Fibroblast of lung (primary cell): ENCODE data around the gene CAMKK1. TPM values are rescaled to one million over a fixed set of nuclear protein-coding genes. Genes with fewer than 3 reads are reported as not detected.

Experiments used
- DNase-seq, 2 donors: peaks; one replicate each; pipeline versions ENCODE4 v3.0.0 to v3.0.0-alpha.2; 2010; ENCODE audit warnings: low read depth in 2 of 2
- H2AFZ ChIP-seq: 2 replicates; pipeline ENCODE4 v1.5.1; 2012; ENCODE audit warnings: low read length, control low read depth, inconsistent platforms
- H3K27ac ChIP-seq: 2 replicates; pipeline ENCODE4 v1.5.1; 2011; ENCODE audit warnings: low read length, control low read depth; ENCODE audit not compliant: insufficient read depth
- H3K27me3 ChIP-seq: 2 replicates; pipeline ENCODE4 v1.5.1; 2011; ENCODE audit warnings: mild to moderate bottlenecking, low read length; ENCODE audit not compliant: control insufficient read depth, insufficient read depth
- H3K36me3 ChIP-seq: 2 replicates; pipeline ENCODE4 v1.5.1; 2011; ENCODE audit warnings: low read length; ENCODE audit not compliant: control insufficient read depth, insufficient read depth
- H3K4me1 ChIP-seq: 2 replicates; pipeline ENCODE4 v1.5.1; 2011; ENCODE audit warnings: low read length; ENCODE audit not compliant: control insufficient read depth, insufficient read depth; ENCODE audit errors: extremely low read depth
- H3K4me2 ChIP-seq: 2 replicates; pipeline ENCODE4 v1.5.1; 2011; ENCODE audit warnings: low read length, control low read depth; ENCODE audit not compliant: insufficient read depth; ENCODE audit errors: extremely low read depth
- H3K4me3 ChIP-seq, 4 experiments: fragments of 200-600 bp in 1 of 4; sonication (generic) in 1 of 4; replicated peaks in 1 of 4; 2 replicates each; pipeline ENCODE4 v1.5.1; 2011 to 2016; ENCODE audit warnings: low read length in 4 of 4, low read depth in 3 of 4, mild to moderate bottlenecking in 3 of 4, control low read depth in 2 of 4, inconsistent platforms in 1 of 4, mixed read lengths in 1 of 4; ENCODE audit not compliant: insufficient read depth in 1 of 4; ENCODE audit errors: control extremely low read depth in 1 of 4
- H3K79me2 ChIP-seq: 2 replicates; pipeline ENCODE4 v1.5.1; 2012; ENCODE audit warnings: mild to moderate bottlenecking, low read length, inconsistent platforms; ENCODE audit not compliant: control insufficient read depth, insufficient read depth
- H3K9ac ChIP-seq: 2 replicates; pipeline ENCODE4 v1.5.1; 2011; ENCODE audit warnings: mild to moderate bottlenecking, low read length, control low read depth; ENCODE audit not compliant: insufficient read depth
- H3K9me3 ChIP-seq: 2 replicates; pipeline ENCODE4 v1.5.1; 2012; ENCODE audit warnings: low read depth, low read length; ENCODE audit not compliant: control insufficient read depth, insufficient read depth
- H4K20me1 ChIP-seq: 2 replicates; pipeline ENCODE4 v1.5.1; 2011; ENCODE audit warnings: low read length; ENCODE audit not compliant: control insufficient read depth, insufficient read depth; ENCODE audit errors: extremely low read depth
- EZH2 ChIP-seq: IDR thresholded peaks from 2 replicates; pipeline ENCODE4 v1.5.1; 2012; ENCODE audit warnings: low read length, control low read depth, mild to moderate bottlenecking; ENCODE audit errors: missing control alignments
- polyA plus RNA-seq, 2 donors: library from polyadenylated mRNA; depleted of rRNA in 1 of 2; stranded (reverse) in 1 of 2; unstranded in 1 of 2; fragments of >200 nt; gene quantifications; 2 replicates each; pipeline ENCODE4 v1.2.1, GENCODE V29; 2011 to 2012; ENCODE audit warnings: missing spikeins in 1 of 2
- total RNA-seq: library from RNA; depleted of rRNA; stranded (reverse); fragments of >200 nt; gene quantifications from 2 replicates; pipeline ENCODE4 v1.2.1, GENCODE V29; 2014
- TF ChIP-seq, protein P1 (sequence below), 2 donors: IDR thresholded peaks in 1 of 2; conservative IDR thresholded peaks in 1 of 2; 1 replicate in 1 of 2; 2 replicates in 1 of 2; pipeline ENCODE4 v1.5.1; 2011 to 2012; ENCODE audit warnings: low read length in 2 of 2, control low read depth in 1 of 2, inconsistent platforms in 1 of 2, low read depth in 1 of 2, mild to moderate bottlenecking in 1 of 2

The CAMKK1 gene
- total and polyA plus RNA-seq, 2 donors (not counting 1 experiment from before 2014, with no cell fraction given): 0.41 to 2.5 TPM

DNA sequence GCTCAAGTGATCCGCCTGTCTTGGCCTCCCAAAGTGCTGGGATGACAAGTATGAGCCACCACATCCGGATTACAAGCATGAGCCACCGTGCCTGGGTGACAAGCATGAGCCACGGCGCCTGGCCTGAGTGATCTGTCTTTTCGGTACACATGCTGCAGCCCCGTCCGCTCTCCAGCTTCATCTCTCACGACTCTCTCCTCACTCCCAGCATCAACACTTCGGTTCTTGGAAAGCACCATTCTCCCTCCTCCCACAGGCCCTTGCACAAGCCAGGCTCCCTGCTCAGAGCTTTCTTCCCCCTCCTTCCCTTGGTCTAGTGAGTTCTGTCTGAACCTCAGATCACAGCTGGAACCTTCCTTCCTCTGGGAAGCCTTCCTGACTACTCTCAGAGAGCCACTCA lies 40.3 kb downstream of the CAMKK1 start:
- no peak overlapping the region for H3K27ac ChIP-seq
- H3K4me2 ChIP-seq: no peak overlapping the region
- H3K4me3 ChIP-seq: no peak overlapping the region
- H3K79me2 ChIP-seq: no peaks in the 10 kb centered on the region
- TF ChIP-seq, protein P1, sequence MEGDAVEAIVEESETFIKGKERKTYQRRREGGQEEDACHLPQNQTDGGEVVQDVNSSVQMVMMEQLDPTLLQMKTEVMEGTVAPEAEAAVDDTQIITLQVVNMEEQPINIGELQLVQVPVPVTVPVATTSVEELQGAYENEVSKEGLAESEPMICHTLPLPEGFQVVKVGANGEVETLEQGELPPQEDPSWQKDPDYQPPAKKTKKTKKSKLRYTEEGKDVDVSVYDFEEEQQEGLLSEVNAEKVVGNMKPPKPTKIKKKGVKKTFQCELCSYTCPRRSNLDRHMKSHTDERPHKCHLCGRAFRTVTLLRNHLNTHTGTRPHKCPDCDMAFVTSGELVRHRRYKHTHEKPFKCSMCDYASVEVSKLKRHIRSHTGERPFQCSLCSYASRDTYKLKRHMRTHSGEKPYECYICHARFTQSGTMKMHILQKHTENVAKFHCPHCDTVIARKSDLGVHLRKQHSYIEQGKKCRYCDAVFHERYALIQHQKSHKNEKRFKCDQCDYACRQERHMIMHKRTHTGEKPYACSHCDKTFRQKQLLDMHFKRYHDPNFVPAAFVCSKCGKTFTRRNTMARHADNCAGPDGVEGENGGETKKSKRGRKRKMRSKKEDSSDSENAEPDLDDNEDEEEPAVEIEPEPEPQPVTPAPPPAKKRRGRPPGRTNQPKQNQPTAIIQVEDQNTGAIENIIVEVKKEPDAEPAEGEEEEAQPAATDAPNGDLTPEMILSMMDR (conservative IDR thresholded peaks at IDR 0.05 in 1 of 2, IDR thresholded peaks at IDR 0.05 in 1 of 2; ENCODE audit: low read depth in 1 of 2, low read length in 2 of 2): no peak
- TF ChIP-seq EZH2: no peak
- H2AFZ ChIP-seq: no peak overlapping the region
- no peaks in the 10 kb centered on the region for H3K9me3 ChIP-seq
- H3K9ac ChIP-seq: no peak overlapping the region
- no peaks in the 10 kb centered on the region for H4K20me1 ChIP-seq
- H3K4me1 ChIP-seq: no peaks in the 10 kb centered on the region
- no peak for DNase-seq
- H3K36me3 ChIP-seq: no peaks in the 10 kb centered on the region
- peaks cover 6% of the 10 kb centered on the region for H3K27me3 ChIP-seq

DNA sequence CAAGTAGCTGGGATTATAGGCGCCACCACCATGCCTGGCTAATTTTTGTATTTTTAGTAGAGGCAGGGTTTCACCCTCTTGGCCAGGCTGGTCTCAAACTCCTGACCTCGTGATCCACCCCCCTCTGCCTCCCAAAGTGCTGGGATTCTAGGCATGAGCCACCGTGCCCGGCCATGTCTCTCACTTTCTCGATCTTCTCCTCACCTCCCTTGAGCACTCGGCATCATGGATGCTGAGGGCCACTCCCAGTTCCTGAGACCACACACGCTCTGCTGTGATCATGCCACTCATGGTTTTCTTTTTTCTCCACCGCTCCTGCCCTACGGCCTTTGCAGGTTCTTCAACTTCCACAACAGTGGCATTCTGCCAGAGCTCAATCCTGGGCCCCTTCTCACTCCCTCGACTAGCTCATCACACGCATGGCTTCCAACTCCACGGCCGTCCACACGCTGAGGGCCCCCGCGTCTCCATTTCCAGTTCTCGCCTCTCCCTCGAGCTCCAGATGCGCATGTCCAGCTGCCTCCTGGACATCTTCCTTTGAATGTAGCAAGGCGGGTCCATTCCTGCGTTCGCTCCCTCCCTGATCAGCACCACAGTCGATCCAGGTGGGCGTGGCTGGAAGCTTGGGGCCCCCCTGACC lies 41.3 kb downstream of the CAMKK1 start:
- Histone ChIP-seq H3K36me3 (no peaks in the 10 kb centered on the region), H4K20me1 (no peaks in the 10 kb centered on the region), H3K4me1 (no peaks in the 10 kb centered on the region), H3K4me3 (no peak overlapping the region), H3K9me3 (no peaks in the 10 kb centered on the region), H3K27me3 (peaks cover 6% of the 10 kb centered on the region), H3K27ac (no peak overlapping the region), H2AFZ (no peak overlapping the region), H3K9ac (no peak overlapping the region), H3K4me2 (no peak overlapping the region), H3K79me2 (no peaks in the 10 kb centered on the region)
- TF ChIP-seq EZH2: no peak
- TF ChIP-seq, protein P1 (conservative IDR thresholded peaks at IDR 0.05 in 1 of 2, IDR thresholded peaks at IDR 0.05 in 1 of 2; ENCODE audit: low read depth in 1 of 2, low read length in 2 of 2): no peak
- DNase-seq: no peak

DNA sequence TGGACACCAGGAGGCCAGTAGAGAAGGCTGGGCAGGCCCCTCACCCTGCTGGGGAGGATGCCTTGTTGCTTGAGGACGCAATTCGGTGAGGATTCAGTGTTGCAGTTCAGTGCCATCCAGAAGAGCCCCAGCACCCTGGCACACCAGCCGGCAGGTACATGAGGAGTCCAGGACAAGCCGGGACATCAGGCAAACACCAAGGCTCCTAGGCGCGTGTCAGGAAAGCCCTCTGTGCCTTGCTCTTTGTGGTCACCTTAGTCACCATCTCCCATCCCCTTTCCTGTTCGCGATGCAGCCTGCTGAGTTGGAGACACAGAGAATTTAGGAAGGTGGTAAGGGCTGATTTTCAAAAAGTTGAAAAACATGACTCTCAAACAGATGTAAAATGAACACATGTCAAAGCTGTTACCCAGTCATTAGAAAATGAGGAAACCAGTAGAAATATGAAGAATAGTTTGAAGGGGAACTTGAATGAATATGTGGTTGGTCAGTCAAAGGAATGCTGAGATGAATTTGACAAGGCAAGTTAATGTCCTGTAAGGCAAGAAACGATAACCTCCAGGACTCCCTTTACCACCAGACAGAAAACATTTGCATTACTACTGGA lies 44.5 kb downstream of the CAMKK1 start:
- Histone ChIP-seq H4K20me1 (no peaks in the 10 kb centered on the region), H3K9ac (no peak overlapping the region), H3K27ac (no peak overlapping the region), H3K36me3 (peaks cover 3% of the 10 kb centered on the region), H3K4me3 (no peak overlapping the region), H3K9me3 (no peaks in the 10 kb centered on the region), H3K4me2 (no peak overlapping the region), H2AFZ (no peak overlapping the region), H3K4me1 (no peaks in the 10 kb centered on the region), H3K27me3 (peaks cover 6% of the 10 kb centered on the region), H3K79me2 (peaks cover 25% of the 10 kb centered on the region)
- DNase-seq: no peak
- TF ChIP-seq, protein P1 (conservative IDR thresholded peaks at IDR 0.05 in 1 of 2, IDR thresholded peaks at IDR 0.05 in 1 of 2; ENCODE audit: low read depth in 1 of 2, low read length in 2 of 2): no peak
- TF ChIP-seq EZH2: no peak
